ENCODE data around the gene TFDP2.
"Not testable (repeated sequence)": the region's sequence is repeated elsewhere in the genome, so short reads cannot be mapped to it uniquely, and the experiment has no call there.

The TFDP2 gene

GRCh38 chr3:142124243-142124642 is 25.1 kb downstream of the TFDP2 start:
- DNase-seq, result no peak

- DNase-seq, result peak; percentile 26
Measured at GRCh38 chr3:142120707-142121106, 28.6 kb downstream of the TFDP2 start.

GRCh38 chr3:142118911-142119310 is 30.4 kb downstream of the TFDP2 start:
- no peak for DNase-seq

- no peak for DNase-seq
Measured at GRCh38 chr3:142117056-142117851, 32.1 kb downstream of the TFDP2 start.

GRCh38 chr3:142115867-142116668 is 33.3 kb downstream of the TFDP2 start:
- DNase-seq, result no peak

GRCh38 chr3:142112601-142113000 is 36.7 kb downstream of the TFDP2 start:
- DNase-seq, result no peak

GRCh38 chr3:142106548-142106947 is 42.8 kb downstream of the TFDP2 start:
- DNase-seq, result no peak

- no peak for DNase-seq
Measured at GRCh38 chr3:142105991-142106390, 43.4 kb downstream of the TFDP2 start.

GRCh38 chr3:142104763-142105162 is 44.6 kb downstream of the TFDP2 start:
- DNase-seq, result no peak

- no peak for DNase-seq
Measured at GRCh38 chr3:142098964-142099363, 50.4 kb downstream of the TFDP2 start.

GRCh38 chr3:142097099-142097843 is 52.1 kb downstream of the TFDP2 start:
- DNase-seq, result no peak

- DNase-seq, result no peak
Measured at GRCh38 chr3:142095841-142096240, 53.5 kb downstream of the TFDP2 start.

GRCh38 chr3:142088925-142089324 is 60.4 kb downstream of the TFDP2 start:
- DNase-seq, result not testable (repeated sequence)

- no peak for DNase-seq
Measured at GRCh38 chr3:142088522-142088921, 60.8 kb downstream of the TFDP2 start.

GRCh38 chr3:142087676-142088075 is 61.7 kb downstream of the TFDP2 start:
- no peak for DNase-seq

- no peak for DNase-seq
Measured at GRCh38 chr3:142086581-142087090, 62.7 kb downstream of the TFDP2 start.

GRCh38 chr3:142081178-142081577 is 68.2 kb downstream of the TFDP2 start:
- DNase-seq, result no peak

- no peak for DNase-seq
Measured at GRCh38 chr3:142077859-142078500, 71.4 kb downstream of the TFDP2 start.

GRCh38 chr3:142077155-142077858 is 72.0 kb downstream of the TFDP2 start:
- DNase-seq, result no peak

- not testable (repeated sequence) for DNase-seq
Measured at GRCh38 chr3:142075656-142076055, 73.7 kb downstream of the TFDP2 start.

GRCh38 chr3:142072816-142073215 is 76.5 kb downstream of the TFDP2 start:
- no peak for DNase-seq

GRCh38 chr3:142065932-142066331 is 83.4 kb downstream of the TFDP2 start:
- no peak for DNase-seq
